HepG2 (cell line): Measurements from ENCODE around the gene PROKR1. TPM values are rescaled to one million over a fixed set of nuclear protein-coding genes. Genes with fewer than 3 reads are reported as not detected.
"Not testable (repeated sequence)": the region's sequence is repeated elsewhere in the genome, so short reads cannot be mapped to it uniquely, and the experiment has no call there.

Experiments used
- ATAC-seq: fragments of 200-7000 bp; cut with Tn5 transposase; 3 replicates; pipeline ENCODE4 v1.9.1; 2020; ENCODE audit warnings: mild to moderate bottlenecking, moderate library complexity
- BruUV-seq: library from RNA; stranded (reverse); fragments of 400-500 nt; replicated peaks from 2 replicates; lab custom pipeline; 2021; lab: Mats Ljungman, UMichigan
- CTCF ChIA-PET: fragments of 300-600 bp; formaldehyde crosslinking; extraction: SDS; loops from one replicate; lab custom pipeline; 2021; ENCODE audit warnings: low total read pairs, inconsistent platforms, low intra/inter-chr PET ratio; lab: Yijun Ruan, JAX
- POLR2A ChIA-PET: fragments of 350-600 bp; sonication (Branson Sonifier 250); formaldehyde crosslinking; loops from one replicate; lab custom pipeline; 2020; ENCODE audit warnings: antibody characterized with exemption, inconsistent platforms; lab: Yijun Ruan, JAX
- DNase-seq: peaks from one replicate; pipeline ENCODE4 v3.0.0-alpha.2; 2015; ENCODE audit warnings: low spot score
- FAIRE-seq: peaks from 3 replicates; lab custom pipeline; 2011; peaks lifted over from hg19 to GRCh38; lab: Jason Lieb, UNC
- H2AFZ ChIP-seq: one replicate; pipeline ENCODE4 v1.6.1; 2011; ENCODE audit warnings: low read length, inconsistent platforms
- H3K27ac ChIP-seq: fragments of 300-600 bp; 3 replicates; pipeline ENCODE4 v1.8.0; 2011; ENCODE audit warnings: mixed run types, mild to moderate bottlenecking, mixed read lengths, low read length, inconsistent platforms; ENCODE audit not compliant: insufficient read depth; ENCODE audit errors: extremely low read length
- H3K27me3 ChIP-seq, 2 experiments: fragments of 200-600 bp in 1 of 2; 2 replicates in 1 of 2; 3 replicates in 1 of 2; pipeline versions ENCODE4 v1.6.0 to v1.8.0; 2011; ENCODE audit warnings: low read length in 2 of 2, mild to moderate bottlenecking in 2 of 2, moderate library complexity in 2 of 2, inconsistent platforms in 1 of 2; ENCODE audit not compliant: insufficient read depth in 2 of 2, control insufficient read depth in 1 of 2
- H3K36me3 ChIP-seq, 2 experiments: fragments of 200-600 bp in 1 of 2; replicated peaks in 1 of 2; 2 replicates in 1 of 2; 3 replicates in 1 of 2; pipeline versions ENCODE4 v1.5.1 to v1.8.0; 2011; ENCODE audit warnings: low read length in 2 of 2, inconsistent platforms in 1 of 2; ENCODE audit not compliant: insufficient read depth in 2 of 2, control insufficient read depth in 1 of 2
- H3K4me1 ChIP-seq: 2 replicates; pipeline ENCODE4 v1.5.1; 2012; ENCODE audit warnings: low read length, inconsistent platforms; ENCODE audit not compliant: insufficient read depth
- H3K4me2 ChIP-seq: 2 replicates; pipeline ENCODE4 v1.6.0; 2011; ENCODE audit warnings: low read depth, low read length, inconsistent platforms
- H3K4me3 ChIP-seq, 3 experiments: fragments of 200-600 bp in 1 of 3; sonication (generic), shearing (Covaris generic) in 1 of 3; replicated peaks in 1 of 3; 2 replicates each; pipeline ENCODE4 v1.5.1; 2011 to 2016; ENCODE audit warnings: low read length in 3 of 3, inconsistent platforms in 2 of 3, low read depth in 2 of 3, mild to moderate bottlenecking in 2 of 3, control low read depth in 1 of 3, mixed read lengths in 1 of 3; ENCODE audit not compliant: insufficient read depth in 1 of 3
- H3K79me2 ChIP-seq: one replicate; pipeline ENCODE4 v1.6.1; 2011; ENCODE audit warnings: low read length, inconsistent platforms; ENCODE audit not compliant: insufficient read depth
- H3K9ac ChIP-seq: 2 replicates; pipeline ENCODE4 v1.6.0; 2011; ENCODE audit warnings: mild to moderate bottlenecking, low read depth, low read length, inconsistent platforms; ENCODE audit not compliant: insufficient read depth
- H3K9me3 ChIP-seq: 2 replicates; pipeline ENCODE4 v1.5.1; 2012; ENCODE audit warnings: mild to moderate bottlenecking, low read length
- H4K20me1 ChIP-seq: 2 replicates; pipeline ENCODE4 v1.6.0; 2011; ENCODE audit warnings: inconsistent platforms, mild to moderate bottlenecking, low read length, moderate library complexity; ENCODE audit not compliant: insufficient read depth
- ISL2 ChIP-seq: sonication (generic); formaldehyde crosslinking; IDR thresholded peaks from 2 replicates; pipeline ENCODE4 v1.5.0; 2020; ENCODE audit warnings: missing genetic modification reagents
- KLF9 ChIP-seq: IDR thresholded peaks from 2 replicates; pipeline ENCODE4 v1.6.1; 2016; ENCODE audit warnings: low read depth
- MAFG ChIP-seq: sonication (generic); formaldehyde crosslinking; IDR thresholded peaks from 2 replicates; pipeline ENCODE4 v1.5.1; 2020; ENCODE audit warnings: mild to moderate bottlenecking, missing genetic modification reagents
- NONO ChIP-seq, 2 experiments: fragments of 450-650 bp in 1 of 2; sonication (generic) in 1 of 2; formaldehyde crosslinking in 1 of 2; IDR thresholded peaks in 1 of 2; conservative IDR thresholded peaks in 1 of 2; 2 replicates each; pipeline versions ENCODE4 v1.6.1 to v1.8.0; 2017 to 2022; ENCODE audit warnings: mild to moderate bottlenecking in 1 of 2, missing genetic modification reagents in 1 of 2, moderate library complexity in 1 of 2
- SNAI1 ChIP-seq: sonication (generic); formaldehyde crosslinking; IDR thresholded peaks from 2 replicates; pipeline ENCODE4 v1.5.0; 2020; ENCODE audit warnings: mild to moderate bottlenecking, missing genetic modification reagents, borderline replicate concordance
- ZMYM2 ChIP-seq: sonication (generic); formaldehyde crosslinking; IDR thresholded peaks from 2 replicates; pipeline ENCODE4 v1.8.0; 2022; ENCODE audit warnings: mild to moderate bottlenecking, missing genetic modification reagents
- ZNF17 ChIP-seq: sonication (generic); formaldehyde crosslinking; IDR thresholded peaks from 2 replicates; pipeline ENCODE4 v1.5.0; 2020; ENCODE audit warnings: mild to moderate bottlenecking, missing genetic modification reagents
- ZNF335 ChIP-seq: sonication (generic); formaldehyde crosslinking; IDR thresholded peaks from 2 replicates; pipeline ENCODE4 v1.4.0; 2020; ENCODE audit warnings: missing genetic modification reagents
- ZNF484 ChIP-seq: sonication (generic); formaldehyde crosslinking; IDR thresholded peaks from 2 replicates; pipeline ENCODE4 v1.5.1; 2020; ENCODE audit warnings: mild to moderate bottlenecking, low read depth, missing genetic modification reagents, borderline replicate concordance
- ZNF614 ChIP-seq: IDR thresholded peaks from 2 replicates; pipeline ENCODE4 v1.6.1; 2018; ENCODE audit warnings: missing biosample characterization, missing genetic modification reagents, inconsistent platforms, borderline replicate concordance
- ZNF672 ChIP-seq: sonication (generic); formaldehyde crosslinking; IDR thresholded peaks from 2 replicates; pipeline ENCODE4 v1.8.1; 2022; ENCODE audit warnings: missing genetic modification reagents
- ZNF878 ChIP-seq: sonication (generic); formaldehyde crosslinking; IDR thresholded peaks from 2 replicates; pipeline ENCODE4 v1.8.1; 2023; ENCODE audit warnings: mild to moderate bottlenecking, missing genetic modification reagents, moderate library complexity
- WGBS: methylation state at CpG from one replicate; pipeline ENCODE4 v1.1.6; 2017; ENCODE audit warnings: low lambda C conversion rate; 5-methylcytosine and 5-hydroxymethylcytosine counted together
- in situ Hi-C: cut with HindIII; loops from 2 replicates; pipeline ENCODE4 v1.10.0; 2017; ENCODE audit warnings: low pct_unique_long_range_greater_than_20kb; ENCODE audit not compliant: extremely low pct_ligation_motif_present
- intact Hi-C: fragments of 100-400 bp; cut with micrococcal nuclease; formaldehyde crosslinking; loops from one replicate; pipeline ENCODE4 v1.10.0; 2022; ENCODE audit not compliant: unreplicated experiment
- polyA plus RNA-seq, 8 experiments: library from polyadenylated mRNA; depleted of rRNA in 3 of 8; stranded (reverse) in 7 of 8; unstranded in 1 of 8; fragments of >200 nt; fragmentation: Illumina TruSeq in 4 of 8; extraction: Trizol in 4 of 8; gene quantifications; 2 replicates each; pipeline versions ENCODE4 v1.2.1 to v1.2.3, GENCODE V29; 2011 to 2016; ENCODE audit warnings: low read depth in 4 of 8, missing spikeins in 1 of 8, mixed read lengths in 1 of 8; ENCODE audit not compliant: insufficient read depth in 1 of 8
- total RNA-seq, 5 experiments: library from RNA; depleted of rRNA; stranded (reverse); fragments of >200 nt; fragmentation: Illumina TruSeq; extraction: Trizol; gene quantifications; 2 replicates each; pipeline ENCODE4 v1.2.3, GENCODE V29; 2016; ENCODE audit warnings: low read depth in 1 of 5
- TF ChIP-seq, protein P1 (sequence below), 2 experiments: sonication (generic) in 1 of 2; formaldehyde crosslinking in 1 of 2; IDR thresholded peaks; 2 replicates each; pipeline versions ENCODE4 v1.6.1 to v1.9.0; 2014 to 2022; ENCODE audit warnings: antibody characterized with exemption in 1 of 2, borderline replicate concordance in 1 of 2, inconsistent platforms in 1 of 2, low read depth in 1 of 2, missing genetic modification reagents in 1 of 2

Gene PROKR1
- total and polyA plus RNA-seq, 2 of the 13 experiments (the other 11 are each of a cell fraction or from before 2014, with no cell fraction given), result not detected

DNA sequence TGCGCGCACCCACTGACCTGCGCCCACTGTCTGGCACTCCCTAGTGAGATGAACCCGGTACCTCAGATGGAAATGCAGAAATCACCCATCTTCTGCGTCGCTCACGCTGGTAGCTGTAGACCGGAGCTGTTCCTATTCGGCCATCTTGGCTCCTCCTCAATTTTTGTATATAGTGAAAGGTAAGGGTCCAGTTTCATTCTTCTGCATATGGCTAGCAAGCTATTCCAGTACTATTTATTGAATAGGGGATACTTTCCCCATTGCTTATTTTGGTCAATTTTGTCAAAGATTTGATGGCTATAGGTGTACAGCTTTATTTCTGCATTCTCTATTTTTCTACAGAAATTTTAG lies 36.5 kb downstream of the PROKR1 start:
- intact Hi-C loops, FAIRE-seq, CTCF ChIA-PET, DNase-seq, BruUV-seq, POLR2A ChIA-PET, H3K9me3 ChIP-seq, H3K4me1 ChIP-seq, H4K20me1 ChIP-seq, H3K4me2 ChIP-seq, ATAC-seq, H3K36me3 ChIP-seq, H2AFZ ChIP-seq, H3K79me2 ChIP-seq, H3K4me3 ChIP-seq, H3K27me3 ChIP-seq, H3K27ac ChIP-seq, H3K9ac ChIP-seq, in situ Hi-C loops: not testable (repeated sequence)
- WGBS, result 80% methylated on average over 9 of the region's 9 CpGs

DNA sequence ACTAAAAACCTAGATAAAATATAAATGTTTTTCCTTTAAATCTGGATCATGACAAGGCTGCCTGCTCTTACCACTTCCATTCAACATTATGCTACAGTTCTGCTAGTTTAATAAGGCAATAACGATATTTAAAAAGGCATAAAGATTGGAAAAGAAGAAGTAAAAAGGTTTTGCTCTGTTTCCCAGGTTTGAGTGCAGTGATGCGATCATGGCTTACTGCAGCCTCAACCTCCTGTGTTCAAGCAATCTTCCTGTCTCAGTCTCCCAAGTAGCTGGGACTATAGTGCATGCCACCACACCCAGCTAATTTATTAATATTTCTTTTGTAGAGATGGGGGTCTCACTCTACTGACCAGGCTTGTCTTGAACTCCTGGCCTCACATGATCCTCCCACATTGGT lies 40.8 kb downstream of the PROKR1 start:
- in situ Hi-C loops, result no loop called here
- no peaks in the 10 kb centered on the region for H3K36me3 ChIP-seq
- H3K9ac ChIP-seq, result no peak overlapping the region
- CTCF ChIA-PET, result no interaction called here
- no peak overlapping the region for H3K27ac ChIP-seq
- ATAC-seq (no peak), DNase-seq (no peak), FAIRE-seq (no peak)
- no peaks in the 10 kb centered on the region for H3K4me1 ChIP-seq
- WGBS, result 24% methylated on average over 2 of the region's 2 CpGs
- H3K9me3 ChIP-seq, result no peaks in the 10 kb centered on the region
- POLR2A ChIA-PET, result no interaction called here
- no peak overlapping the region for H2AFZ ChIP-seq
- no peak overlapping the region for H3K4me3 ChIP-seq
- H3K27me3 ChIP-seq, result no peaks in the 10 kb centered on the region
- H3K4me2 ChIP-seq, result no peak overlapping the region
- BruUV-seq, result no TSS peak
- no peaks in the 10 kb centered on the region for H3K79me2 ChIP-seq
- no peaks in the 10 kb centered on the region for H4K20me1 ChIP-seq
- intact Hi-C loops, result no loop called here
- TF ChIP-seq NONO (IDR thresholded peaks at IDR 0.05) (no peak), NONO (CRISPR knock-in tag; conservative IDR thresholded peaks at IDR 0.05) (no peak), KLF9 (CRISPR knock-in tag) (no peak), ZNF484 (CRISPR knock-in tag) (no peak), ZMYM2 (CRISPR knock-in tag) (no peak), ZNF335 (CRISPR knock-in tag) (no peak), ZNF672 (no peak), SNAI1 (CRISPR knock-in tag) (no peak), ZNF17 (CRISPR knock-in tag) (no peak), ISL2 (CRISPR knock-in tag) (no peak), ZNF878 (no peak), ZNF614 (CRISPR knock-in tag) (no peak), MAFG (CRISPR knock-in tag) (no peak)
- TF ChIP-seq, protein P1, sequence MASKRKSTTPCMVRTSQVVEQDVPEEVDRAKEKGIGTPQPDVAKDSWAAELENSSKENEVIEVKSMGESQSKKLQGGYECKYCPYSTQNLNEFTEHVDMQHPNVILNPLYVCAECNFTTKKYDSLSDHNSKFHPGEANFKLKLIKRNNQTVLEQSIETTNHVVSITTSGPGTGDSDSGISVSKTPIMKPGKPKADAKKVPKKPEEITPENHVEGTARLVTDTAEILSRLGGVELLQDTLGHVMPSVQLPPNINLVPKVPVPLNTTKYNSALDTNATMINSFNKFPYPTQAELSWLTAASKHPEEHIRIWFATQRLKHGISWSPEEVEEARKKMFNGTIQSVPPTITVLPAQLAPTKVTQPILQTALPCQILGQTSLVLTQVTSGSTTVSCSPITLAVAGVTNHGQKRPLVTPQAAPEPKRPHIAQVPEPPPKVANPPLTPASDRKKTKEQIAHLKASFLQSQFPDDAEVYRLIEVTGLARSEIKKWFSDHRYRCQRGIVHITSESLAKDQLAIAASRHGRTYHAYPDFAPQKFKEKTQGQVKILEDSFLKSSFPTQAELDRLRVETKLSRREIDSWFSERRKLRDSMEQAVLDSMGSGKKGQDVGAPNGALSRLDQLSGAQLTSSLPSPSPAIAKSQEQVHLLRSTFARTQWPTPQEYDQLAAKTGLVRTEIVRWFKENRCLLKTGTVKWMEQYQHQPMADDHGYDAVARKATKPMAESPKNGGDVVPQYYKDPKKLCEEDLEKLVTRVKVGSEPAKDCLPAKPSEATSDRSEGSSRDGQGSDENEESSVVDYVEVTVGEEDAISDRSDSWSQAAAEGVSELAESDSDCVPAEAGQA (IDR thresholded peaks at IDR 0.05; ENCODE audit: low read depth), result no peak
- TF ChIP-seq, protein P1 (CRISPR knock-in tag; IDR thresholded peaks at IDR 0.05; ENCODE audit: borderline replicate concordance), result no peak
